ENCODE data around the gene SLC12A3. TPM values are rescaled to one million over a fixed set of nuclear protein-coding genes. Genes with fewer than 3 reads are reported as not detected.

SLC12A3 gene
- total RNA-seq, 1 experiment from 2014 or later = not detected

DNA sequence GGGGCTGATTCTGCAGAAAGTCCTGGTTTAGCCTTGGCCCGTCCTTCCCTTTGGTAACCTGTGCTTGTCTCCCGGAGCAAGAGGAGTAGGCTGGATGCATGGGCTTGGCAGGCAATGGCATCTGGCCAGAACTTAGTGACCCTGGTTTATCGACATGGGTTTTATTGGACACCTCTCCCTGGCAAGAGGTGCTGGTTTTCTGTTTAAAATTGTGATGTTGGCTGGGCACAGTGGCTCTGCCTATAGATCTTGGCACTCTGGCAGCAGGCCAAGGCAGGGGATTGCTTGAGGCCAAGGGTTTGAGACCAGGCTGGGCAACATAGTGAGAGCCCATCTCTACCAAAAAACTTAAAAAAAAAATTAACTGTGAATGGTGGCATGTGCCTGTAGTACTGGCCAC, 31.2 kb downstream of the SLC12A3 start:
- H3K4me2 ChIP-seq (ENCODE audit: low read depth, low read length, poor library complexity, severe bottlenecking) = no peak overlapping the region
- no peaks in the 10 kb centered on the region for H3K9me2 ChIP-seq (replicated peaks; ENCODE audit: insufficient read depth, low read length)
- no peak overlapping the region for H3K4me3 ChIP-seq (ENCODE audit: low read length)
- no peak overlapping the region for H3K27ac ChIP-seq (ENCODE audit: low read length)
- no peak for DNase-seq
- no peaks in the 10 kb centered on the region for H3K9me3 ChIP-seq (ENCODE audit: low read length)
- H3K4me1 ChIP-seq (ENCODE audit: low read length) = no peaks in the 10 kb centered on the region; the same call in 1 of the 2 replicates
- no peaks in the 10 kb centered on the region for H3K79me2 ChIP-seq (ENCODE audit: low read length)
- no peak overlapping the region for H3K9ac ChIP-seq (ENCODE audit: low read length)
- no peaks in the 10 kb centered on the region for H3K36me3 ChIP-seq (ENCODE audit: insufficient read depth, low read length)
- no peak overlapping the region for H2AFZ ChIP-seq (ENCODE audit: low read length)
- H4K20me1 ChIP-seq (ENCODE audit: insufficient read depth, low read depth, low read length) = no peaks in the 10 kb centered on the region
- H3K27me3 ChIP-seq (ENCODE audit: low read length) = no peaks in the 10 kb centered on the region

GRCh38 chr16:56897026-56897799, 32.2 kb downstream of the SLC12A3 start:
- Histone ChIP-seq H3K27me3 (ENCODE audit: low read length) (no peaks in the 10 kb centered on the region), H3K9me3 (ENCODE audit: low read length) (no peaks in the 10 kb centered on the region), H3K4me3 (ENCODE audit: low read length) (no peak overlapping the region), H3K4me2 (ENCODE audit: low read depth, low read length, poor library complexity, severe bottlenecking) (no peak overlapping the region), H4K20me1 (ENCODE audit: insufficient read depth, low read depth, low read length) (no peaks in the 10 kb centered on the region), H3K9ac (ENCODE audit: low read length) (no peak overlapping the region), H3K4me1 (ENCODE audit: low read length) (no peaks in the 10 kb centered on the region; the same call in 1 of the 2 replicates), H3K36me3 (ENCODE audit: insufficient read depth, low read length) (no peaks in the 10 kb centered on the region), H3K79me2 (ENCODE audit: low read length) (no peaks in the 10 kb centered on the region), H3K9me2 (replicated peaks; ENCODE audit: insufficient read depth, low read length) (no peaks in the 10 kb centered on the region), H3K27ac (ENCODE audit: low read length) (no peak overlapping the region), H2AFZ (ENCODE audit: low read length) (no peak overlapping the region)
- DNase-seq = no peak

GRCh38 chr16:56898847-56899246, 33.8 kb downstream of the SLC12A3 start:
- Histone ChIP-seq H3K9me2 (replicated peaks; ENCODE audit: insufficient read depth, low read length) (no peaks in the 10 kb centered on the region), H3K9ac (ENCODE audit: low read length) (no peak overlapping the region), H3K4me2 (ENCODE audit: low read depth, low read length, poor library complexity, severe bottlenecking) (no peak overlapping the region), H3K79me2 (ENCODE audit: low read length) (no peaks in the 10 kb centered on the region), H3K4me1 (ENCODE audit: low read length) (no peaks in the 10 kb centered on the region; the same call in 1 of the 2 replicates), H3K27ac (ENCODE audit: low read length) (no peak overlapping the region), H3K9me3 (ENCODE audit: low read length) (no peaks in the 10 kb centered on the region), H3K36me3 (ENCODE audit: insufficient read depth, low read length) (no peaks in the 10 kb centered on the region), H3K4me3 (ENCODE audit: low read length) (no peak overlapping the region), H4K20me1 (ENCODE audit: insufficient read depth, low read depth, low read length) (no peaks in the 10 kb centered on the region), H2AFZ (ENCODE audit: low read length) (no peak overlapping the region), H3K27me3 (ENCODE audit: low read length) (no peaks in the 10 kb centered on the region)
- DNase-seq = no peak

GRCh38 chr16:56903866-56904265, 38.9 kb downstream of the SLC12A3 start:
- Histone ChIP-seq H3K9ac (ENCODE audit: low read length) (no peak overlapping the region), H3K4me1 (ENCODE audit: low read length) (no peaks in the 10 kb centered on the region; the same call in 1 of the 2 replicates), H3K27ac (ENCODE audit: low read length) (no peak overlapping the region), H4K20me1 (ENCODE audit: insufficient read depth, low read depth, low read length) (no peaks in the 10 kb centered on the region), H3K79me2 (ENCODE audit: low read length) (no peaks in the 10 kb centered on the region), H2AFZ (ENCODE audit: low read length) (no peak overlapping the region), H3K4me2 (ENCODE audit: low read depth, low read length, poor library complexity, severe bottlenecking) (no peak overlapping the region), H3K4me3 (ENCODE audit: low read length) (no peak overlapping the region), H3K9me2 (replicated peaks; ENCODE audit: insufficient read depth, low read length) (no peaks in the 10 kb centered on the region), H3K27me3 (ENCODE audit: low read length) (no peaks in the 10 kb centered on the region), H3K36me3 (ENCODE audit: insufficient read depth, low read length) (no peaks in the 10 kb centered on the region), H3K9me3 (ENCODE audit: low read length) (no peaks in the 10 kb centered on the region)
- DNase-seq = no peak

DNA sequence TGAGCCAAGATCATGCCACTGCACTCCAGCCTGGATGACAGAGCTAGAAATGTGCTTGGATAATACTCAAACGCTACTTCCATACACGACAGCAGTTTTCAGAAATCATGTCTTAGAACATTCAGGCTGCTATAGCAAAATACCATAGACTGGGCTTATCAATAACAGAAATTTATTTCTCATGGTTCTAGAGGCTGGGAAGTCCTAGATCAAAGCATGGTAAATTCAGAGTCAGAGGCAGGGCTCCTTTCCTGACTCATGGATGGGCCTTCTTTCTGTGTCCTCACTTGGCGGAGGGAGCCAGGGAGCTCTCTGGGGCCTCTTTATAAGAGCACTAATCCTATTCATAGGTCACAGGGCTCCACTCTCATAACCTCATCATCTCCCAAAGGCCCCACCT, 42.4 kb downstream of the SLC12A3 start:
- Histone ChIP-seq H3K4me1 (ENCODE audit: low read length) (peaks cover 11% of the 10 kb centered on the region), H3K9me3 (ENCODE audit: low read length) (no peaks in the 10 kb centered on the region), H3K4me3 (ENCODE audit: low read length) (no peak overlapping the region), H3K4me2 (ENCODE audit: low read depth, low read length, poor library complexity, severe bottlenecking) (no peak overlapping the region), H3K79me2 (ENCODE audit: low read length) (no peaks in the 10 kb centered on the region), H3K36me3 (ENCODE audit: insufficient read depth, low read length) (no peaks in the 10 kb centered on the region), H4K20me1 (ENCODE audit: insufficient read depth, low read depth, low read length) (no peaks in the 10 kb centered on the region), H3K27ac (ENCODE audit: low read length) (no peak overlapping the region), H3K9ac (ENCODE audit: low read length) (no peak overlapping the region), H3K27me3 (ENCODE audit: low read length) (no peaks in the 10 kb centered on the region), H2AFZ (ENCODE audit: low read length) (no peak overlapping the region), H3K9me2 (replicated peaks; ENCODE audit: insufficient read depth, low read length) (no peaks in the 10 kb centered on the region)
- DNase-seq = no peak

DNA sequence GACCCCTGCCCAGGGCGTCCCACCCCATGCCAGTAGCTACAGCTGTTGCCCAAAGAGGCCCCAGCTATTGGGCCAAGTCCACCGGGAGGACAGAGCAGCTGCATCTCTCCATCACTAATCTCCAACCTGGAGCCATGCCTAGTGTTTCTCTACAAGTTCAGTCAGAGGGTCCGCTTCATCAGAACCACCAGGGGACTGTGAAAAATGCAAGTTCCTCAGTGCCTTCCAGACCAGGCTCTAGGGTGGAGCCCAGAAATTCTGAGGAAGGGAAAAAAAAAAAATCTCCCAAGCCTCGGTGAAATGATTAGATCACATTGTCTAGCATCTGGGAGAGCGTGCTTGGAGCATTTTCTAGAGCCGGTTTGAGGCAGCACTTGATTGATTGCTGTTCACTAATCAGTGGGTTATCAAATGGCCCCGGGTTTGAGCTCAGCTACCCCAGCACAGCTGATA, 44.5 kb downstream of the SLC12A3 start:
- Histone ChIP-seq H3K9me2 (replicated peaks; ENCODE audit: insufficient read depth, low read length) (no peaks in the 10 kb centered on the region), H3K4me3 (ENCODE audit: low read length) (no peak overlapping the region), H3K27me3 (ENCODE audit: low read length) (no peaks in the 10 kb centered on the region), H2AFZ (ENCODE audit: low read length) (no peak overlapping the region), H3K9ac (ENCODE audit: low read length) (no peak overlapping the region), H3K79me2 (ENCODE audit: low read length) (no peaks in the 10 kb centered on the region), H3K36me3 (ENCODE audit: insufficient read depth, low read length) (no peaks in the 10 kb centered on the region), H3K27ac (ENCODE audit: low read length) (no peak overlapping the region), H3K9me3 (ENCODE audit: low read length) (no peaks in the 10 kb centered on the region), H3K4me1 (ENCODE audit: low read length) (peaks cover 23% of the 10 kb centered on the region), H3K4me2 (ENCODE audit: low read depth, low read length, poor library complexity, severe bottlenecking) (no peak overlapping the region), H4K20me1 (ENCODE audit: insufficient read depth, low read depth, low read length) (no peaks in the 10 kb centered on the region)
- no peak for DNase-seq

DNA sequence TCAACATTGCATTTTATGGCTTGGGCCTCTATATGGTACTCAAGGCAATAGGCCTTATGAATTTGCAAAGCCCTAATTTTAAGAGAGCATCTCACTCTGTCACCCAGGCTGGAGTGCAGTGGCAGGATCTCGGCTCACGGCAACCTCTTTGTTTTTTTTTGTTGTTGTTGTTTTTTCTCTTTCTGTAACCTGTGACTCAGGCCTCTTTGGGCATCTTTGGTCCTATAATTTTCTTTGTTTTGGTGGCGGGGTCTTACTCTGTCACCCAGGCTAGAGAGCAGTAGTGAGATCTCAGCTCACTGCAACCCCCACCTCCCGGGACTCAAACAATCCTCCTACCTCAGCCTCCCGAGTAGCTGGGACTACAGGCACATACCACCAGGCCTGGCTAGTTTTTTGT, 45.1 kb downstream of the SLC12A3 start:
- Histone ChIP-seq H3K27me3 (ENCODE audit: low read length) (no peaks in the 10 kb centered on the region), H2AFZ (ENCODE audit: low read length) (no peak overlapping the region), H3K4me2 (ENCODE audit: low read depth, low read length, poor library complexity, severe bottlenecking) (no peak overlapping the region), H3K36me3 (ENCODE audit: insufficient read depth, low read length) (no peaks in the 10 kb centered on the region), H3K9me2 (replicated peaks; ENCODE audit: insufficient read depth, low read length) (no peaks in the 10 kb centered on the region), H3K4me3 (ENCODE audit: low read length) (no peak overlapping the region), H4K20me1 (ENCODE audit: insufficient read depth, low read depth, low read length) (no peaks in the 10 kb centered on the region), H3K79me2 (ENCODE audit: low read length) (no peaks in the 10 kb centered on the region), H3K27ac (ENCODE audit: low read length) (no peak overlapping the region), H3K9me3 (ENCODE audit: low read length) (no peaks in the 10 kb centered on the region), H3K4me1 (ENCODE audit: low read length) (peaks cover 23% of the 10 kb centered on the region), H3K9ac (ENCODE audit: low read length) (no peak overlapping the region)
- DNase-seq = no peak

DNA sequence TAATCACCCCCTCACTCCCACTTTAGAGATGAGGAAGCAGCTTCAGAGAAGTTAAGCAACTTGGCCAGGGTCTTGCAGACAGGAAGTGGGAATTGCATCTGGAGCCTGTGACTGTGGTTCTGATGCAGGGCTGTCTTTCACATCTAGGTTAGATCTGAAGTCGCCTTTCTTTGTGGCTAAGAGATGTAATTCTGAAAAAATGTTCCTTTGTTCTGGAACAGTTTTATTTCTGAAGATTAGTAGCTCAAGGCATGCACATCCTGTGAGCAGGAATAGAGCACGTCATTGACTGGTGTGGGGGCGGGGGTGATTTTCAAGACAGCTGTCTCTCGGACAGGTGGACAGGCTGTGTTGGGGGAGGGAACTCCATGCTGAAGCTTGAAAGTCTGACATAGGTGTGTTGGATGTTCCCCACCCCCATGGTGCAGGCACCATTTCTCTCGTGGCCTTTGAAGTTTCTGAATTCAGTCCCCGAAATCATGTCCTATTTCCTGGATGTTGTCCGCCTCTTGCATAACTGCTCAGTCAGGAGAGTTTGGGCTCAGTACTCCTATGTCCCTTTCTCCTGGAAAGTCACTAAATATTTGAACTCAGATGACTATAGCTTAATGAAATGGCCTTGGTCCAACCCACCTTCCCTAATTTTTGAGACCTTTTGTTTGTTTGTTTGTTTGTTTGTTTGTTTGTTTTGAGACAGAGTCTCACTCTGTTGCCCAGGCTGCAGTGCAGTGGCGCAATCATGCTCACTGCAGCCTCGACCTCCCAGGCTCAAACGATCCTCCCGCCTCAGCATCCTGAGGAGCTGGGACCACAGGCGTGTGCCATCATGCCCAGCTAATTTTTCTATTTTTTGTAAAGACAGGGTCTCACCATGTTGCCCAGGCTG, 45.9 kb downstream of the SLC12A3 start:
- H3K79me2 ChIP-seq (ENCODE audit: low read length) = no peaks in the 10 kb centered on the region
- no peak overlapping the region for H3K4me3 ChIP-seq (ENCODE audit: low read length)
- no peaks in the 10 kb centered on the region for H3K27me3 ChIP-seq (ENCODE audit: low read length)
- no peak overlapping the region for H3K9ac ChIP-seq (ENCODE audit: low read length)
- H2AFZ ChIP-seq (ENCODE audit: low read length) = no peak overlapping the region
- no peak for DNase-seq
- H4K20me1 ChIP-seq (ENCODE audit: insufficient read depth, low read depth, low read length) = no peaks in the 10 kb centered on the region
- H3K4me2 ChIP-seq (ENCODE audit: low read depth, low read length, poor library complexity, severe bottlenecking) = no peak overlapping the region
- H3K36me3 ChIP-seq (ENCODE audit: insufficient read depth, low read length) = no peaks in the 10 kb centered on the region
- H3K4me1 ChIP-seq (ENCODE audit: low read length) = peaks cover 23% of the 10 kb centered on the region
- H3K27ac ChIP-seq (ENCODE audit: low read length) = no peak overlapping the region
- no peaks in the 10 kb centered on the region for H3K9me3 ChIP-seq (ENCODE audit: low read length)
- H3K9me2 ChIP-seq (replicated peaks; ENCODE audit: insufficient read depth, low read length) = no peaks in the 10 kb centered on the region
